HEK293 (cell line): Measurements from ENCODE around the gene BAIAP2.

ENCODE experiments used
- ZBTB1 ChIP-seq: fragments of 450-650 bp; formaldehyde crosslinking; IDR thresholded peaks from 2 replicates; pipeline ENCODE4 v1.5.1; 2016; ENCODE audit warnings: missing biosample characterization, missing genetic modification characterization
- ZNF24 ChIP-seq: fragments of 450-650 bp; formaldehyde crosslinking; IDR thresholded peaks from 2 replicates; pipeline ENCODE4 v1.5.1; 2016; ENCODE audit warnings: missing biosample characterization, missing genetic modification characterization
- ZNF426 ChIP-seq: fragments of 450-650 bp; formaldehyde crosslinking; IDR thresholded peaks from 2 replicates; pipeline ENCODE4 v1.5.1; 2017; ENCODE audit warnings: missing biosample characterization, missing genetic modification characterization, mild to moderate bottlenecking, inconsistent platforms, moderate library complexity
- ZNF555 ChIP-seq: fragments of 450-650 bp; formaldehyde crosslinking; conservative IDR thresholded peaks from 2 replicates; pipeline ENCODE4 v1.5.1; 2017; ENCODE audit warnings: missing biosample characterization, mild to moderate bottlenecking, missing genetic modification characterization, inconsistent platforms
- ZNF560 ChIP-seq: fragments of 450-650 bp; formaldehyde crosslinking; IDR thresholded peaks from 2 replicates; pipeline ENCODE4 v1.5.1; 2017; ENCODE audit warnings: missing biosample characterization, missing genetic modification characterization, borderline replicate concordance
- TF ChIP-seq, protein P1 (sequence below): fragments of 450-650 bp; formaldehyde crosslinking; IDR thresholded peaks from 2 replicates; pipeline ENCODE4 v1.5.1; 2016; ENCODE audit warnings: missing biosample characterization, missing genetic modification characterization
- TF ChIP-seq, protein P2 (sequence below): fragments of 450-650 bp; formaldehyde crosslinking; IDR thresholded peaks from 2 replicates; pipeline ENCODE4 v1.5.1; 2016; ENCODE audit warnings: missing biosample characterization, missing genetic modification characterization

DNA sequence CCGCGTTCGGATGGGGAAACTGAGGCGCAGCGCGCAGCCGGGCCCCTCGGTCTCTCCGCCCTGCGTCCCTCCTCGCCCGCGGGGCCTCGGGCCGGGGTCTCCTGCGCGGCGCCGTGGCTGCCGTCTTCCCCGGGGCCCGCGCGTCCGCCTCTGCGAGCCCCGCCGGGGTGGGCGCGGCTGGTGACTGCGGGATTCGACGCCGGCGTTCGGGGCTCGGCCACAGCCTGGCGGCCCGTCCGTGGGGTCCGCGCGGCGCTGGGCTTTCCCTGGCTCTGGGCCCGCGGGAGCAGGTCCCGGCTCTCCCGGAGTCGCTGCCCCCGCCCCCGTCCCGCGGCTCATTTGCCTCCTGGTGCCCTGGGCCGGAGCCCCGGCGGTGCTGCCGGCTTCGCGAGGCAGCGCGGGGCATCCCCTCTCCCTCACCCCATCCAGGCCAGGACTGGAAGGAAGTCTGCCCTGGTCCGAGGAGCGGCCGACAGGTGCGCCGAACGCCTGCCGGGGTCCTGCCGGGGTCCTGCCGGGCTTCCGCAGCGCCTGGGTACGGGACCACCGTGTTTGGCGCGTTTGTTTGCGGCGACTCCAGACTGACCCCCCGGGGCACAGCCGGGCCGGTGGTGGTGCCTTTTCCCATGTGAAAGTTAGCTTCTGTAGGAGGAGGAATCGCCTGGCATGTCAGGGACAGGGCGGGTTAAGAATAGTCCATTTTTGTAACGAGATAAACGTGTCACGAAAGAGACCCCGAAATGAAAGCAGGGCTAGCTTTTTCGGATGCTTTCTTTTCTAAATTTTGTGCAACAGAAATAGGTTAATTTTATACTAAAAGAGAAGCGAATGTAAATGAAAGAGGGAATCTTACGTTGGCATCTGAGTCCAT lies 42.6 kb upstream of the BAIAP2 start:
- TF ChIP-seq ZNF426 (tag by site-specific recombination) (no peak), ZNF24 (tag by site-specific recombination) (no peak), ZBTB1 (tag by site-specific recombination) (no peak), ZNF555 (tag by site-specific recombination) (no peak), ZNF560 (no peak)
- TF ChIP-seq, protein P1, sequence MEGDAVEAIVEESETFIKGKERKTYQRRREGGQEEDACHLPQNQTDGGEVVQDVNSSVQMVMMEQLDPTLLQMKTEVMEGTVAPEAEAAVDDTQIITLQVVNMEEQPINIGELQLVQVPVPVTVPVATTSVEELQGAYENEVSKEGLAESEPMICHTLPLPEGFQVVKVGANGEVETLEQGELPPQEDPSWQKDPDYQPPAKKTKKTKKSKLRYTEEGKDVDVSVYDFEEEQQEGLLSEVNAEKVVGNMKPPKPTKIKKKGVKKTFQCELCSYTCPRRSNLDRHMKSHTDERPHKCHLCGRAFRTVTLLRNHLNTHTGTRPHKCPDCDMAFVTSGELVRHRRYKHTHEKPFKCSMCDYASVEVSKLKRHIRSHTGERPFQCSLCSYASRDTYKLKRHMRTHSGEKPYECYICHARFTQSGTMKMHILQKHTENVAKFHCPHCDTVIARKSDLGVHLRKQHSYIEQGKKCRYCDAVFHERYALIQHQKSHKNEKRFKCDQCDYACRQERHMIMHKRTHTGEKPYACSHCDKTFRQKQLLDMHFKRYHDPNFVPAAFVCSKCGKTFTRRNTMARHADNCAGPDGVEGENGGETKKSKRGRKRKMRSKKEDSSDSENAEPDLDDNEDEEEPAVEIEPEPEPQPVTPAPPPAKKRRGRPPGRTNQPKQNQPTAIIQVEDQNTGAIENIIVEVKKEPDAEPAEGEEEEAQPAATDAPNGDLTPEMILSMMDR = no peak
- TF ChIP-seq, protein P2, sequence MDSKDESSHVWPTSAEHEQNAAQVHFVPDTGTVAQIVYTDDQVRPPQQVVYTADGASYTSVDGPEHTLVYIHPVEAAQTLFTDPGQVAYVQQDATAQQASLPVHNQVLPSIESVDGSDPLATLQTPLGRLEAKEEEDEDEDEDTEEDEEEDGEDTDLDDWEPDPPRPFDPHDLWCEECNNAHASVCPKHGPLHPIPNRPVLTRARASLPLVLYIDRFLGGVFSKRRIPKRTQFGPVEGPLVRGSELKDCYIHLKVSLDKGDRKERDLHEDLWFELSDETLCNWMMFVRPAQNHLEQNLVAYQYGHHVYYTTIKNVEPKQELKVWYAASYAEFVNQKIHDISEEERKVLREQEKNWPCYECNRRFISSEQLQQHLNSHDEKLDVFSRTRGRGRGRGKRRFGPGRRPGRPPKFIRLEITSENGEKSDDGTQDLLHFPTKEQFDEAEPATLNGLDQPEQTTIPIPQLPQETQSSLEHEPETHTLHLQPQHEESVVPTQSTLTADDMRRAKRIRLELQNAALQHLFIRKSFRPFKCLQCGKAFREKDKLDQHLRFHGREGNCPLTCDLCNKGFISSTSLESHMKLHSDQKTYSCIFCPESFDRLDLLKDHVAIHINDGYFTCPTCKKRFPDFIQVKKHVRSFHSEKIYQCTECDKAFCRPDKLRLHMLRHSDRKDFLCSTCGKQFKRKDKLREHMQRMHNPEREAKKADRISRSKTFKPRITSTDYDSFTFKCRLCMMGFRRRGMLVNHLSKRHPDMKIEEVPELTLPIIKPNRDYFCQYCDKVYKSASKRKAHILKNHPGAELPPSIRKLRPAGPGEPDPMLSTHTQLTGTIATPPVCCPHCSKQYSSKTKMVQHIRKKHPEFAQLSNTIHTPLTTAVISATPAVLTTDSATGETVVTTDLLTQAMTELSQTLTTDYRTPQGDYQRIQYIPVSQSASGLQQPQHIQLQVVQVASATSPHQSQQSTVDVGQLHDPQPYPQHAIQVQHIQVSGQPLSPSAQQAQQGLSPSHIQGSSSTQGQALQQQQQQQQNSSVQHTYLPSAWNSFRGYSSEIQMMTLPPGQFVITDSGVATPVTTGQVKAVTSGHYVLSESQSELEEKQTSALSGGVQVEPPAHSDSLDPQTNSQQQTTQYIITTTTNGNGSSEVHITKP (tag by site-specific recombination) = no peak
